NCI-H2196 (cell line): ENCODE results near the gene PAM.

Experiments
- DNase-seq: peaks from one replicate; lab custom pipeline; 2025; ENCODE audit not compliant: unreplicated experiment; lab: John Stamatoyannopoulos, UW

Gene PAM

GRCh38 chr5:102754767-102755431 is at the start of gene PAM:
TSS of gene PAM (plus strand) at chr5:102755305. CDS start at chr5:102866196, 110,891 bp downstream.
- DNase-seq = peak; percentile 64

GRCh38 chr5:102711525-102712385 is 43.4 kb upstream of the PAM start:
- no peak for DNase-seq

- no peak for DNase-seq
Observed at GRCh38 chr5:102713278-102713677, 41.8 kb upstream of the PAM start.

- no peak for DNase-seq
Observed at GRCh38 chr5:102713682-102714231, 41.3 kb upstream of the PAM start.

GRCh38 chr5:102715082-102715807 is 39.9 kb upstream of the PAM start:
- no peak for DNase-seq

GRCh38 chr5:102716017-102716416 is 39.1 kb upstream of the PAM start:
- DNase-seq = no peak

- DNase-seq = no peak
Observed at GRCh38 chr5:102718819-102719218, 36.3 kb upstream of the PAM start.

- no peak for DNase-seq
Observed at GRCh38 chr5:102719886-102720285, 35.2 kb upstream of the PAM start.

- no peak for DNase-seq
Observed at GRCh38 chr5:102720969-102721368, 34.1 kb upstream of the PAM start.

GRCh38 chr5:102722931-102723330 is 32.2 kb upstream of the PAM start:
- DNase-seq = no peak

- DNase-seq = no peak
Observed at GRCh38 chr5:102731693-102732092, 23.4 kb upstream of the PAM start.

GRCh38 chr5:102733534-102733933 is 21.6 kb upstream of the PAM start:
- no peak for DNase-seq

GRCh38 chr5:102737161-102737560 is 17.9 kb upstream of the PAM start:
- DNase-seq = no peak

- no peak for DNase-seq
Observed at GRCh38 chr5:102737805-102738469, 17.2 kb upstream of the PAM start.

- no peak for DNase-seq
Observed at GRCh38 chr5:102740515-102740914, 14.6 kb upstream of the PAM start.

GRCh38 chr5:102742215-102742614 is 12.9 kb upstream of the PAM start:
- no peak for DNase-seq

- DNase-seq = no peak
Observed at GRCh38 chr5:102743900-102744299, 11.2 kb upstream of the PAM start.

GRCh38 chr5:102747386-102748166 is 7.5 kb upstream of the PAM start:
- DNase-seq = no peak

GRCh38 chr5:102749416-102750030 is 5.6 kb upstream of the PAM start:
- no peak for DNase-seq
